WTC11 (cell line): ENCODE data around the gene SELENOK. TPM values are rescaled to one million over a fixed set of nuclear protein-coding genes. Genes with fewer than 3 reads are reported as not detected.

Experiments
- ATAC-seq: fragments of 200-7000 bp; cut with Tn5 transposase; 2 replicates; pipeline ENCODE4 v1.10.0; 2021; ENCODE audit warnings: mild to moderate bottlenecking, moderate library complexity
- CTCF ChIA-PET: fragments of 300-600 bp; sonication (Branson Sonifier 250); formaldehyde crosslinking; loops from one replicate; lab custom pipeline; 2021; ENCODE audit warnings: antibody characterized with exemption; lab: Charles Lee
- POLR2A ChIA-PET: fragments of 350-600 bp; sonication (Branson Sonifier 250); formaldehyde crosslinking; loops from one replicate; lab custom pipeline; 2021; ENCODE audit warnings: antibody characterized with exemption; lab: Charles Lee
- DNase-seq: peaks from one replicate; pipeline ENCODE4 v3.0.0; 2021; ENCODE audit warnings: low spot score
- H3K27ac Mint-ChIP-seq: 2 replicates; pipeline ENCODE4 v1.8.0; 2021; ENCODE audit warnings: mixed read lengths
- H3K27me3 Mint-ChIP-seq: 2 replicates; pipeline ENCODE4 v1.8.0; 2021; ENCODE audit warnings: low read depth, mild to moderate bottlenecking, moderate library complexity, mixed read lengths
- H3K36me3 Mint-ChIP-seq: 2 replicates; pipeline ENCODE4 v1.8.0; 2021; ENCODE audit warnings: mixed read lengths
- H3K4me1 Mint-ChIP-seq: 2 replicates; pipeline ENCODE4 v1.8.0; 2022; ENCODE audit warnings: mixed read lengths
- H3K4me3 Mint-ChIP-seq: 2 replicates; pipeline ENCODE4 v1.8.0; 2021; ENCODE audit warnings: mild to moderate bottlenecking, moderate library complexity, mixed read lengths
- H3K9me3 Mint-ChIP-seq: 2 replicates; pipeline ENCODE4 v1.8.0; 2021; ENCODE audit warnings: mixed read lengths
- CREM ChIP-seq: sonication (generic); formaldehyde crosslinking; IDR thresholded peaks from 2 replicates; pipeline ENCODE4 v1.8.1; 2022; ENCODE audit warnings: mild to moderate bottlenecking, missing genetic modification reagents, moderate library complexity
- FOXK1 ChIP-seq: sonication (generic); formaldehyde crosslinking; IDR thresholded peaks from 2 replicates; pipeline ENCODE4 v1.8.0; 2022; ENCODE audit warnings: mild to moderate bottlenecking, moderate library complexity, missing genetic modification reagents
- GTF2I ChIP-seq: fragments of 250-450 bp; sonication (Bioruptor Pico); conservative IDR thresholded peaks from 2 replicates; pipeline ENCODE4 v1.4.0; 2021; ENCODE audit warnings: mild to moderate bottlenecking
- HMGA2 ChIP-seq: fragments of 250-450 bp; sonication (Bioruptor Pico); IDR thresholded peaks from 2 replicates; pipeline ENCODE4 v1.4.0; 2021; ENCODE audit warnings: mild to moderate bottlenecking, moderate library complexity
- KAT7 ChIP-seq: sonication (generic); formaldehyde crosslinking; IDR thresholded peaks from 2 replicates; pipeline ENCODE4 v1.8.1; 2023; ENCODE audit warnings: missing genetic modification reagents, mild to moderate bottlenecking, borderline replicate concordance
- MXD4 ChIP-seq: fragments of 250-450 bp; sonication (Bioruptor Pico); IDR thresholded peaks from 2 replicates; pipeline ENCODE4 v1.8.0; 2021; ENCODE audit warnings: mild to moderate bottlenecking, moderate library complexity, borderline replicate concordance
- NR1H2 ChIP-seq: sonication (generic); formaldehyde crosslinking; IDR thresholded peaks from 2 replicates; pipeline ENCODE4 v1.9.0; 2021; ENCODE audit warnings: mild to moderate bottlenecking, moderate library complexity, missing genetic modification reagents
- PRRX2 ChIP-seq: fragments of 250-450 bp; sonication (Bioruptor Pico); IDR thresholded peaks from 2 replicates; pipeline ENCODE4 v1.8.0; 2021; ENCODE audit warnings: mild to moderate bottlenecking
- SOX15 ChIP-seq: fragments of 250-450 bp; sonication (Bioruptor Pico); IDR thresholded peaks from 2 replicates; pipeline ENCODE4 v1.9.0; 2021; ENCODE audit warnings: mild to moderate bottlenecking
- SP1 ChIP-seq: sonication (generic); formaldehyde crosslinking; conservative IDR thresholded peaks from 2 replicates; pipeline ENCODE4 v1.8.1; 2022; ENCODE audit warnings: missing genetic modification reagents
- TP53 ChIP-seq: sonication (generic); formaldehyde crosslinking; IDR thresholded peaks from 2 replicates; pipeline ENCODE4 v1.8.1; 2023; ENCODE audit warnings: mild to moderate bottlenecking, missing genetic modification reagents
- ZNF121 ChIP-seq: sonication (generic); formaldehyde crosslinking; IDR thresholded peaks from 2 replicates; pipeline ENCODE4 v1.8.0; 2023; ENCODE audit warnings: missing genetic modification reagents
- ZNF263 ChIP-seq: sonication (generic); formaldehyde crosslinking; IDR thresholded peaks from 2 replicates; pipeline ENCODE4 v1.8.1; 2022; ENCODE audit warnings: low read depth, mild to moderate bottlenecking, moderate library complexity, missing genetic modification reagents
- ZNF423 ChIP-seq: fragments of 250-450 bp; sonication (Bioruptor Pico); IDR thresholded peaks from 2 replicates; pipeline ENCODE4 v2.1.2; 2022; ENCODE audit warnings: mild to moderate bottlenecking, moderate library complexity
- total RNA-seq: library from RNA; stranded (reverse); gene quantifications from 3 replicates; pipeline ENCODE4 v1.2.3, GENCODE V29; 2021
- TF ChIP-seq, protein P1 (sequence below): sonication (generic); formaldehyde crosslinking; IDR thresholded peaks from 2 replicates; pipeline ENCODE4 v1.8.0; 2022; ENCODE audit warnings: mild to moderate bottlenecking, missing genetic modification reagents
- TF ChIP-seq, protein P2 (sequence below): sonication (generic); formaldehyde crosslinking; IDR thresholded peaks from 2 replicates; pipeline ENCODE4 v1.8.1; 2023; ENCODE audit warnings: mild to moderate bottlenecking, missing genetic modification reagents, moderate library complexity
- TF ChIP-seq, protein P3 (sequence below): fragments of 250-450 bp; sonication (Bioruptor Pico); IDR thresholded peaks from 2 replicates; pipeline ENCODE4 v1.8.0; 2021; ENCODE audit warnings: mild to moderate bottlenecking
- TF ChIP-seq, protein P4 (sequence below): sonication (generic); formaldehyde crosslinking; conservative IDR thresholded peaks from 2 replicates; pipeline ENCODE4 v1.8.1; 2023; ENCODE audit warnings: mild to moderate bottlenecking, low read depth, missing genetic modification reagents, moderate library complexity
- TF ChIP-seq, protein P5 (sequence below): fragments of 200-600 bp; IDR thresholded peaks from 2 replicates; pipeline ENCODE4 v1.8.0; 2022; ENCODE audit warnings: antibody characterized with exemption

SELENOK gene
- total RNA-seq, 1 experiment from 2014 or later: 38.7 TPM

DNA sequence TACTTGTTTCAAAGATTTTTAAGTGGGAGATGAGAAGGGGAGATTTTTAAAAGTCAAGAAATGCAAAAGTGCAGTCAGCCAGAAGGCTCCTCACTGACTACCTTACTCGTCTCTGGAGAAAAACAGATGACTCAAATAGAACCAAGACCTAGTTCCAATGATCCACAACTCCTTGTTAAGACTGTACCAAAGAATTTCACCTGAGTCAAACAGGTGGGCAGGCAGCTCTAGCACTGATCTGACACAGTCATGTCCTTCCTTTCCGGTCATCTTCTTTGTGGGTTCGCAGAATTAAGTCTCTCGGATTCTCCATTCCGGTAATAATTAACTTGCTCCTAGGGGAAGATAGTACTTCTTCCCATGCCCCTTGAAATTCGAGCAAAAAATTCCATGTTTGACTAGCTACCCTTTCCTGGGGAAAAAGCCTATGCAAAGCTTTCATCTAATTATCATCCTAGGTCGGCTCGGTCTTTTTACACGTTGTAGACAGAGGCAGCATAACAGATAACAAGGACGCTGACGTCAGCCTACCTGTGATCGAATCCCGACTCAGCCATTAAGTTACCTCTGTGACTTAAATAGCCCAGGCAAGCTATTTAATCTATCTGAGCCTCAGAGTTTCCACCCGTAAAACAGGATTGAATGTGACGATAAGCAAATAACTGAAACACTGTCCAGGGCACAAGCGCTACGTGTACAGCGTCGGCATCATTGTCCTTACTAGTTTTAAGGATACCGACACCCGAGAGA, 758 bp downstream of the SELENOK start:
- H3K36me3 Mint-ChIP-seq: peaks cover 12% of the 10 kb centered on the region
- H3K27me3 Mint-ChIP-seq: peaks cover 13% of the 10 kb centered on the region
- TF ChIP-seq, protein P1, sequence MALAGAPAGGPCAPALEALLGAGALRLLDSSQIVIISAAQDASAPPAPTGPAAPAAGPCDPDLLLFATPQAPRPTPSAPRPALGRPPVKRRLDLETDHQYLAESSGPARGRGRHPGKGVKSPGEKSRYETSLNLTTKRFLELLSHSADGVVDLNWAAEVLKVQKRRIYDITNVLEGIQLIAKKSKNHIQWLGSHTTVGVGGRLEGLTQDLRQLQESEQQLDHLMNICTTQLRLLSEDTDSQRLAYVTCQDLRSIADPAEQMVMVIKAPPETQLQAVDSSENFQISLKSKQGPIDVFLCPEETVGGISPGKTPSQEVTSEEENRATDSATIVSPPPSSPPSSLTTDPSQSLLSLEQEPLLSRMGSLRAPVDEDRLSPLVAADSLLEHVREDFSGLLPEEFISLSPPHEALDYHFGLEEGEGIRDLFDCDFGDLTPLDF (CRISPR knock-in tag): no peak
- TF ChIP-seq SP1: no peak
- TF ChIP-seq, all 79 proteins: peak for 0
- POLR2A ChIA-PET: interaction anchor here (1.3 to 1.5 kb wide), 2 partner anchors 9 to 244 kb away, joined by 3 to 6 read pairs; partner anchors contain the start of gene ACTR8
- ATAC-seq: no peak
- peak overlapping the region; percentile 99 for H3K27ac Mint-ChIP-seq
- peak overlapping the region; percentile 93 for H3K4me3 Mint-ChIP-seq
- CTCF ChIA-PET: interaction anchor here (0.9 to 1.6 kb wide), 5 partner anchors 8 to 147 kb away, joined by 3 to 4 read pairs (median 3); no protein-coding TSS in a partner anchor
- peaks cover 23% of the 10 kb centered on the region for H3K4me1 Mint-ChIP-seq
- DNase-seq: no peak
- H3K9me3 Mint-ChIP-seq: no peaks in the 10 kb centered on the region

DNA sequence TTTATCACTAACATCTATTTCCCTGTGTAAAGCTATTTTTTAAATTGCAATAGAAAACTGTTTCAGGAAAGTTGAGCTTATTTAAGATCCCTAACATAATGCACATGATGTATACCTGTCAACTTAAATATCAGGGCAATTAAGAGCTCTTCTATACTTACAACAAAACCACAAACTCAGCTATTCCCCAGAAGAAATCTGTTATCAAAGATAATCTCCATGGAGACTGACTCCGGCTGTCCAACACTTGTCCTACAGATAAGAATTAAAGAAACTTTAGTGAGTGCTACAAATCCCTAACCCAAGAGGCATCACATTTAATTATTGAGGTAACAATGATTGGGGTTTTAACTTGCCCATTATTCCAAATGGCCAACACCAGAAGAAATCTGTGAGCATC, 3.4 kb downstream of the SELENOK start:
- H3K27me3 Mint-ChIP-seq: no peaks in the 10 kb centered on the region
- ATAC-seq: no peak
- H3K27ac Mint-ChIP-seq: no peak overlapping the region
- POLR2A ChIA-PET: no interaction called here
- no peak overlapping the region for H3K4me3 Mint-ChIP-seq
- no peak for TF ChIP-seq MXD4 (CRISPR knock-in tag)
- no peak for TF ChIP-seq TP53 (CRISPR knock-in tag)
- TF ChIP-seq KAT7 (CRISPR knock-in tag): no peak
- TF ChIP-seq ZNF263 (CRISPR knock-in tag): no peak
- TF ChIP-seq, protein P2, sequence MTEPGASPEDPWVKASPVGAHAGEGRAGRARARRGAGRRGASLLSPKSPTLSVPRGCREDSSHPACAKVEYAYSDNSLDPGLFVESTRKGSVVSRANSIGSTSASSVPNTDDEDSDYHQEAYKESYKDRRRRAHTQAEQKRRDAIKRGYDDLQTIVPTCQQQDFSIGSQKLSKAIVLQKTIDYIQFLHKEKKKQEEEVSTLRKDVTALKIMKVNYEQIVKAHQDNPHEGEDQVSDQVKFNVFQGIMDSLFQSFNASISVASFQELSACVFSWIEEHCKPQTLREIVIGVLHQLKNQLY (CRISPR knock-in tag): no peak
- no peak for TF ChIP-seq PRRX2 (CRISPR knock-in tag)
- TF ChIP-seq GTF2I (CRISPR knock-in tag): no peak
- TF ChIP-seq, protein P3, sequence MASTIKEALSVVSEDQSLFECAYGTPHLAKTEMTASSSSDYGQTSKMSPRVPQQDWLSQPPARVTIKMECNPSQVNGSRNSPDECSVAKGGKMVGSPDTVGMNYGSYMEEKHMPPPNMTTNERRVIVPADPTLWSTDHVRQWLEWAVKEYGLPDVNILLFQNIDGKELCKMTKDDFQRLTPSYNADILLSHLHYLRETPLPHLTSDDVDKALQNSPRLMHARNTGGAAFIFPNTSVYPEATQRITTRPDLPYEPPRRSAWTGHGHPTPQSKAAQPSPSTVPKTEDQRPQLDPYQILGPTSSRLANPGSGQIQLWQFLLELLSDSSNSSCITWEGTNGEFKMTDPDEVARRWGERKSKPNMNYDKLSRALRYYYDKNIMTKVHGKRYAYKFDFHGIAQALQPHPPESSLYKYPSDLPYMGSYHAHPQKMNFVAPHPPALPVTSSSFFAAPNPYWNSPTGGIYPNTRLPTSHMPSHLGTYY (CRISPR knock-in tag): no peak
- no peak for TF ChIP-seq ZNF423 (CRISPR knock-in tag)
- TF ChIP-seq HMGA2 (CRISPR knock-in tag): no peak
- CTCF ChIA-PET: no interaction called here
- no peak for DNase-seq
- no peaks in the 10 kb centered on the region for H3K9me3 Mint-ChIP-seq
- H3K36me3 Mint-ChIP-seq: peaks cover 23% of the 10 kb centered on the region
- peaks cover 21% of the 10 kb centered on the region for H3K4me1 Mint-ChIP-seq

DNA sequence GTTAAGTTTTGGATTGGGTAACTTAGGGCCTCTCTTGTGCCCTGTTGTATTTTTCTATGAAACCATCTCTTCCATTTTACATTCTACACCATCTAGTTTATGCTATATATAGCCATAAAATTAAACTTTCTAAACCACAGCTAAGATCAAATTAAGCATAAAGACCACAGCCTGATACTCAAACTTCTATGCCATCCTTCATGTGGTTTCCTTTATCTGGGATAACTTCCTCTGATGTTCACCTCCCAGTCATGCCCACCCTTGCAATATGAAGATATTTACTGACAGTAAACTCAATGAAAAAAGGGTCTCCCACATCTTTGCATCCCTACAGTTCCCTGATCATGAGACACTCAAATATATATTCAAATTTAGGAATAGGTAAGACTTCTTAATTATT, 4.2 kb downstream of the SELENOK start:
- Mint-ChIP-seq H3K27me3 (no peaks in the 10 kb centered on the region), H3K27ac (no peak overlapping the region), H3K4me3 (no peak overlapping the region), H3K36me3 (peaks cover 23% of the 10 kb centered on the region), H3K4me1 (peaks cover 18% of the 10 kb centered on the region), H3K9me3 (no peaks in the 10 kb centered on the region)
- CTCF ChIA-PET: no interaction called here
- POLR2A ChIA-PET: no interaction called here
- ATAC-seq: no peak
- no peak for DNase-seq
- TF ChIP-seq SP1 (no peak), NR1H2 (no peak), MXD4 (CRISPR knock-in tag) (no peak), SOX15 (CRISPR knock-in tag) (no peak), CREM (CRISPR knock-in tag) (no peak), FOXK1 (CRISPR knock-in tag) (no peak), ZNF423 (CRISPR knock-in tag) (no peak), ZNF121 (CRISPR knock-in tag) (no peak)
- TF ChIP-seq, protein P4, sequence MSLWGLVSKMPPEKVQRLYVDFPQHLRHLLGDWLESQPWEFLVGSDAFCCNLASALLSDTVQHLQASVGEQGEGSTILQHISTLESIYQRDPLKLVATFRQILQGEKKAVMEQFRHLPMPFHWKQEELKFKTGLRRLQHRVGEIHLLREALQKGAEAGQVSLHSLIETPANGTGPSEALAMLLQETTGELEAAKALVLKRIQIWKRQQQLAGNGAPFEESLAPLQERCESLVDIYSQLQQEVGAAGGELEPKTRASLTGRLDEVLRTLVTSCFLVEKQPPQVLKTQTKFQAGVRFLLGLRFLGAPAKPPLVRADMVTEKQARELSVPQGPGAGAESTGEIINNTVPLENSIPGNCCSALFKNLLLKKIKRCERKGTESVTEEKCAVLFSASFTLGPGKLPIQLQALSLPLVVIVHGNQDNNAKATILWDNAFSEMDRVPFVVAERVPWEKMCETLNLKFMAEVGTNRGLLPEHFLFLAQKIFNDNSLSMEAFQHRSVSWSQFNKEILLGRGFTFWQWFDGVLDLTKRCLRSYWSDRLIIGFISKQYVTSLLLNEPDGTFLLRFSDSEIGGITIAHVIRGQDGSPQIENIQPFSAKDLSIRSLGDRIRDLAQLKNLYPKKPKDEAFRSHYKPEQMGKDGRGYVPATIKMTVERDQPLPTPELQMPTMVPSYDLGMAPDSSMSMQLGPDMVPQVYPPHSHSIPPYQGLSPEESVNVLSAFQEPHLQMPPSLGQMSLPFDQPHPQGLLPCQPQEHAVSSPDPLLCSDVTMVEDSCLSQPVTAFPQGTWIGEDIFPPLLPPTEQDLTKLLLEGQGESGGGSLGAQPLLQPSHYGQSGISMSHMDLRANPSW (CRISPR knock-in tag): no peak
- TF ChIP-seq, protein P5, sequence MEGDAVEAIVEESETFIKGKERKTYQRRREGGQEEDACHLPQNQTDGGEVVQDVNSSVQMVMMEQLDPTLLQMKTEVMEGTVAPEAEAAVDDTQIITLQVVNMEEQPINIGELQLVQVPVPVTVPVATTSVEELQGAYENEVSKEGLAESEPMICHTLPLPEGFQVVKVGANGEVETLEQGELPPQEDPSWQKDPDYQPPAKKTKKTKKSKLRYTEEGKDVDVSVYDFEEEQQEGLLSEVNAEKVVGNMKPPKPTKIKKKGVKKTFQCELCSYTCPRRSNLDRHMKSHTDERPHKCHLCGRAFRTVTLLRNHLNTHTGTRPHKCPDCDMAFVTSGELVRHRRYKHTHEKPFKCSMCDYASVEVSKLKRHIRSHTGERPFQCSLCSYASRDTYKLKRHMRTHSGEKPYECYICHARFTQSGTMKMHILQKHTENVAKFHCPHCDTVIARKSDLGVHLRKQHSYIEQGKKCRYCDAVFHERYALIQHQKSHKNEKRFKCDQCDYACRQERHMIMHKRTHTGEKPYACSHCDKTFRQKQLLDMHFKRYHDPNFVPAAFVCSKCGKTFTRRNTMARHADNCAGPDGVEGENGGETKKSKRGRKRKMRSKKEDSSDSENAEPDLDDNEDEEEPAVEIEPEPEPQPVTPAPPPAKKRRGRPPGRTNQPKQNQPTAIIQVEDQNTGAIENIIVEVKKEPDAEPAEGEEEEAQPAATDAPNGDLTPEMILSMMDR: no peak
